Hepatocyte (in vitro differentiated cells): ENCODE data around the gene FKTN.

ENCODE experiments used
- CTCF ChIP-seq: fragments of 200-600 bp; sonication (generic); IDR thresholded peaks from 2 replicates; pipeline ENCODE4 v1.5.1; 2016; ENCODE audit warnings: antibody characterized with exemption, mild to moderate bottlenecking; ENCODE audit not compliant: poor library complexity
- EZH2 ChIP-seq: fragments of 200-600 bp; sonication (generic); IDR thresholded peaks from 2 replicates; pipeline ENCODE4 v1.6.1; 2016; ENCODE audit warnings: antibody characterized with exemption, mild to moderate bottlenecking, borderline replicate concordance
- EZH2phosphoT487 ChIP-seq: fragments of 200-600 bp; sonication (generic); IDR thresholded peaks from one replicate; pipeline ENCODE4 v1.6.1; 2018; ENCODE audit warnings: antibody characterized with exemption, mild to moderate bottlenecking, low read depth, moderate library complexity; ENCODE audit not compliant: unreplicated experiment, severe bottlenecking

DNA sequence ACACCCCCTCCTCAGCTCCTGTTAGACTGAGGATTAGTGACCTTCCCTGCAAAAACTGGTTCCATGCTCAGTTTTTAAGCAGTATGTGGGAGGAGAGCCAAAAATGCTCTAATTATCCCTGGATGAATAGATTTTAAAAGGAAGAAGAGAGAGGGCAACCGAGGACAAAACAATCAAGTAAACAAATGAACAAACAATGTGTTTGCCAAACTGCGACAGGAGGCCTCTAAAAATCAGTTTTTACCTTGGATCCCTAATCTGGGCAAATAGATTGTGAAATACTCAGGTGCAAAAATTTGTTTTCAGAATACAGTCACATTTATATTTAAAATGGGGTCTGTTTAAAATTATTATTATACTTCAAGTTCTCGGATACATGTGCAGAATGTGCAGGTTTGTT, 112.8 kb downstream of the FKTN start:
- TF ChIP-seq CTCF (no peak), EZH2 (no peak), EZH2phosphoT487 (no peak)
